ENCODE data around the gene KCNIP4. TPM values are rescaled to one million over a fixed set of nuclear protein-coding genes. Genes with fewer than 3 reads are reported as not detected.

Gene KCNIP4
- total and polyA plus RNA-seq, 2 donors (not counting 3 experiments of a cell fraction or from before 2014, with no cell fraction given) = not detected

DNA sequence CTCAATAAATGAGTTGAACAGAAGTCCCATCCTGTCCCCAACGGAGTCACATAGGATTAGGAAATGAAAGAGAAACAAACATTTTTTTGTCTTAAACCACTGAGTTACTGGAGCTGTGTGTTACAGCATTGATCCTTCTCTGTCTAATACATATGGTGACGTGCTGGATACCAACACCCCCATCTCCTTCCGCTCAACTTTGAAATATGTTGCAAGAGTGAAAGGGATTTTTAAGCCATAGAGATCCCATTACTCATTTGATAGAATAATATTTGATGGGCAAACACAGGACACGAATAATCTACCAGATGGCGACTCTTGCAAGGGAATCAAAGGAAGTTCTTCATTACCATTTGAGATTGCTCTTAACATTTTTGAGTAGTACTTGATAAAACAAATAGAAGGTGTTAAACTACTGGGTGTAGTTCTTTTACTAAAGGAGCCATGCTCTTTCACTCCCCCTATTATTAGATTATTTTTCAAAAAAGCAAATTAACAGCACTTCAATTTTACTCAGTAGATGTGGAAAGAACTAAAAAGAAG lies 1107.9 kb downstream of the KCNIP4 start:
- Histone ChIP-seq H3K4me3 (replicated peaks in 1 of 3; ENCODE audit: insufficient read depth in 1 of 3, low read depth in 1 of 3, low read length in 3 of 3) (no peak overlapping the region), H3K36me3 (ENCODE audit: control insufficient read depth in 2 of 2, extremely low read depth in 1 of 2, insufficient read depth in 2 of 2, low read length in 2 of 2) (no peaks in the 10 kb centered on the region), H3K27ac (ENCODE audit: insufficient read depth, low read depth, low read length) (peak overlapping the region; percentile 86), H3K9ac (replicated peaks; ENCODE audit: extremely low read depth, insufficient read depth, low read length) (peak overlapping the region; percentile 20), H4K20me1 (replicated peaks; ENCODE audit: control insufficient read depth, extremely low read depth, insufficient read depth, low read length) (no peaks in the 10 kb centered on the region), H3K79me2 (ENCODE audit: control insufficient read depth, insufficient read depth, low read length) (no peaks in the 10 kb centered on the region), H3K9me3 (replicated peaks; ENCODE audit: control insufficient read depth, insufficient read depth, low read length) (no peaks in the 10 kb centered on the region), H2AFZ (ENCODE audit: low read depth, low read length) (peak overlapping the region; percentile 0), H3K27me3 (ENCODE audit: control insufficient read depth in 2 of 2, insufficient read depth in 2 of 2, low read length in 2 of 2) (no peaks in the 10 kb centered on the region), H3K4me1 (ENCODE audit: control insufficient read depth, extremely low read depth, insufficient read depth, low read length) (peaks cover 31% of the 10 kb centered on the region), H3K9me1 (replicated peaks; ENCODE audit: control insufficient read depth, extremely low read depth, insufficient read depth, low read length) (no peaks in the 10 kb centered on the region), H3K4me2 (ENCODE audit: insufficient read depth, low read length) (no peak overlapping the region)
- no peak for FAIRE-seq
- intact Hi-C loops (cut with micrococcal nuclease) (loop anchor here (1.0 to 2.0 kb wide), 6 partner anchors 8 to 929 kb away; no protein-coding TSS in a partner anchor), dilution Hi-C loops (cut with MboI; ENCODE audit: extremely low pct_ligation_motif_present, low sequenced_read_pairs) (no loop called here)
- CTCF ChIA-PET = interaction anchor here (1.3 kb wide), 1 partner anchor 65 kb away, joined by 8 read pairs; no protein-coding TSS in a partner anchor
- no peak for DNase-seq (ENCODE audit: low read depth, low spot score)
- TF ChIP-seq POLR2A (IDR thresholded peaks at IDR 0.05; ENCODE audit: low read depth, low read length) (no peak), MYC (IDR thresholded peaks at IDR 0.05; ENCODE audit: low read depth, low read length) (no peak), POLR2AphosphoS5 (IDR thresholded peaks at IDR 0.05; ENCODE audit: insufficient read depth, low read depth, low read length) (no peak), GATA2 (IDR thresholded peaks at IDR 0.05; ENCODE audit: insufficient read depth, insufficient read length, low read depth, low read length) (no peak), FOS (IDR thresholded peaks at IDR 0.05; ENCODE audit: borderline replicate concordance, insufficient read depth, low read length) (no peak), EZH2 (IDR thresholded peaks at IDR 0.05; ENCODE audit: borderline replicate concordance, low read depth, low read length, severe bottlenecking) (no peak), JUN (IDR thresholded peaks at IDR 0.05; ENCODE audit: borderline replicate concordance, insufficient read depth, insufficient read length, low read depth) (no peak)
- TF ChIP-seq, protein P1, sequence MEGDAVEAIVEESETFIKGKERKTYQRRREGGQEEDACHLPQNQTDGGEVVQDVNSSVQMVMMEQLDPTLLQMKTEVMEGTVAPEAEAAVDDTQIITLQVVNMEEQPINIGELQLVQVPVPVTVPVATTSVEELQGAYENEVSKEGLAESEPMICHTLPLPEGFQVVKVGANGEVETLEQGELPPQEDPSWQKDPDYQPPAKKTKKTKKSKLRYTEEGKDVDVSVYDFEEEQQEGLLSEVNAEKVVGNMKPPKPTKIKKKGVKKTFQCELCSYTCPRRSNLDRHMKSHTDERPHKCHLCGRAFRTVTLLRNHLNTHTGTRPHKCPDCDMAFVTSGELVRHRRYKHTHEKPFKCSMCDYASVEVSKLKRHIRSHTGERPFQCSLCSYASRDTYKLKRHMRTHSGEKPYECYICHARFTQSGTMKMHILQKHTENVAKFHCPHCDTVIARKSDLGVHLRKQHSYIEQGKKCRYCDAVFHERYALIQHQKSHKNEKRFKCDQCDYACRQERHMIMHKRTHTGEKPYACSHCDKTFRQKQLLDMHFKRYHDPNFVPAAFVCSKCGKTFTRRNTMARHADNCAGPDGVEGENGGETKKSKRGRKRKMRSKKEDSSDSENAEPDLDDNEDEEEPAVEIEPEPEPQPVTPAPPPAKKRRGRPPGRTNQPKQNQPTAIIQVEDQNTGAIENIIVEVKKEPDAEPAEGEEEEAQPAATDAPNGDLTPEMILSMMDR (IDR thresholded peaks at IDR 0.05; ENCODE audit: extremely low read depth in 1 of 2, insufficient read depth in 1 of 2, low read depth in 1 of 2, low read length in 2 of 2) = no peak
- TF ChIP-seq, protein P2, sequence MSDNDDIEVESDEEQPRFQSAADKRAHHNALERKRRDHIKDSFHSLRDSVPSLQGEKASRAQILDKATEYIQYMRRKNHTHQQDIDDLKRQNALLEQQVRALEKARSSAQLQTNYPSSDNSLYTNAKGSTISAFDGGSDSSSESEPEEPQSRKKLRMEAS (IDR thresholded peaks at IDR 0.05; ENCODE audit: insufficient read depth, insufficient read length) = no peak
- BruUV-seq (replicated peaks) = no TSS peak
- POLR2A ChIA-PET = no interaction called here

Measured in endothelial cell of umbilical vein (primary cell).